ENCODE data around the gene DRAP1. TPM values are rescaled to one million over a fixed set of nuclear protein-coding genes. Genes with fewer than 3 reads are reported as not detected.

The DRAP1 gene
- 104 TPM for total RNA-seq

GRCh38 chr11:65919141-65919572 lies at the start of gene DRAP1:
TSS of gene DRAP1 (plus strand) at chr11:65919426. CDS start at chr11:65919502, 76 bp downstream.
- DNase-seq (ENCODE audit: low read depth in 2 of 3, low spot score in 2 of 3): peak; percentile 90 to 99 (median 98)

GRCh38 chr11:65869643-65870306 lies 49.5 kb upstream of the DRAP1 start:
- no peak for DNase-seq (ENCODE audit: low read depth in 2 of 3, low spot score in 2 of 3)

GRCh38 chr11:65870307-65870658 lies 48.9 kb upstream of the DRAP1 start:
- no peak for DNase-seq (ENCODE audit: low read depth in 2 of 3, low spot score in 2 of 3)

GRCh38 chr11:65870706-65871681 lies 48.2 kb upstream of the DRAP1 start:
- no peak for DNase-seq (ENCODE audit: low read depth in 2 of 3, low spot score in 2 of 3)

GRCh38 chr11:65871811-65872548 lies 47.2 kb upstream of the DRAP1 start:
- DNase-seq (ENCODE audit: low read depth in 2 of 3, low spot score in 2 of 3): no peak

- DNase-seq (ENCODE audit: low read depth in 2 of 3, low spot score in 2 of 3): no peak
These were observed 46.5 kb upstream of the DRAP1 start, which contains the start of gene EFEMP2 for GRCh38 chr11:65872586-65873317. TSS of gene EFEMP2 (minus strand) at chr11:65872800. CDS start at chr11:65872354, 446 bp downstream.

GRCh38 chr11:65873318-65874156 lies 45.7 kb upstream of the DRAP1 start:
- peak; percentile 90 to 92 (median 91) for DNase-seq (ENCODE audit: low read depth in 2 of 3, low spot score in 2 of 3)

- peak in 2 of 3 donors; percentile 64 to 78 for DNase-seq (ENCODE audit: low read depth in 2 of 3, low spot score in 2 of 3)
These were observed 39.6 kb upstream of the DRAP1 start, which contains the start of gene CTSW for GRCh38 chr11:65879617-65880016. TSS of gene CTSW (plus strand) at chr11:65879837. CDS start at chr11:65879855, 18 bp downstream.

- no peak for DNase-seq (ENCODE audit: low read depth in 2 of 3, low spot score in 2 of 3)
These were observed 39.2 kb upstream of the DRAP1 start for GRCh38 chr11:65880027-65880426.

GRCh38 chr11:65880844-65881421 lies 38.3 kb upstream of the DRAP1 start:
- no peak for DNase-seq (ENCODE audit: low read depth in 2 of 3, low spot score in 2 of 3)

GRCh38 chr11:65882120-65883057 lies 36.8 kb upstream of the DRAP1 start:
- DNase-seq (ENCODE audit: low read depth in 2 of 3, low spot score in 2 of 3): no peak

GRCh38 chr11:65883058-65883761 lies 36.0 kb upstream of the DRAP1 start:
- no peak for DNase-seq (ENCODE audit: low read depth in 2 of 3, low spot score in 2 of 3)

- DNase-seq (ENCODE audit: low read depth in 2 of 3, low spot score in 2 of 3): no peak
These were observed 35.2 kb upstream of the DRAP1 start for GRCh38 chr11:65883786-65884715.

GRCh38 chr11:65884716-65885092 lies 34.5 kb upstream of the DRAP1 start:
- DNase-seq (ENCODE audit: low read depth in 2 of 3, low spot score in 2 of 3): peak; percentile 69 to 84 (median 81)

- no peak for DNase-seq (ENCODE audit: low read depth in 2 of 3, low spot score in 2 of 3)
These were observed 34.0 kb upstream of the DRAP1 start for GRCh38 chr11:65885231-65885630.
